Measurements from ENCODE around the gene RBBP5.

RBBP5 gene

DNA sequence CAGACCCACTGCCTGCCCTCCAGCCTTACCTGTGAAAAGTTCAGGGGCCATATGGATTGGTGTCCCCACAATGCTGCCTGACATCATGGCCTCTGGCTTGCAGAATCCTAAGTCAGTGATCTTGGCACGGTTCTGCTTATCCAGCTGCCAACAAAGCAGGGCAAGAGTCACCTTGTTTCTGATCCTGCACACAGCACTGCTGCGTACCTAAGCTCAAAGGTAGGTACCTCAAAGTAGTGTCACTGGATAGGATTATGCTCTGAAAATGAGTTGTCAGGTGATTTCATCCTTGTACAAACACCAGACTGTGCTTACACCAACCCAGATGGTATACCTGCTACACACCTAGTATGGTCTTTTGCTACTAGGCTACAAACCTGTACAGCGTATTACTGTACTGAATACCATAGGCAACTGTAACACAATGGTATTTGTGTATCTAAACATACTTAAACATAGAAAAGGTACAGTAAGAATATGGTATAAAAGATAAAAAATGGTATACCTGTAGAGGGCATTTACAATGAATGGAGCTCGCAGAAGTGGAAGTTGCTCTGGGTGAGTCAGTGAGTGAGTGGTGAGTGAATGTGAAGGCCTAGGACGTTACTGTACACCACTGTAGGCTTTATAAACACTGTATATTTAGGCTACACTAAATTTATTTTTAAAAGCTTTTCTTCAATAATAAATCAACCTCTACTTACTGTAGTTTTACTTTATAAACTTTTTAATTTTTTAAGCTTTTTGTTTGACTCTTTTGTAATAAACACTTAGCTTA is 29.1 kb upstream of the RBBP5 start:
- Histone ChIP-seq H3K27me3 (ENCODE audit: control insufficient read depth, low read length) (no peaks in the 10 kb centered on the region), H3K4me3 (ENCODE audit: low read length) (no peak overlapping the region)
- TF ChIP-seq EZH2phosphoT487 (IDR thresholded peaks at IDR 0.05; ENCODE audit: borderline replicate concordance, low read length) (no peak), CTCF (IDR thresholded peaks at IDR 0.05; ENCODE audit: low read depth, low read length, poor library complexity, severe bottlenecking) (no peak)

GRCh38 chr1:205147191-205147835 is 25.5 kb upstream of the RBBP5 start:
- H3K27me3 ChIP-seq (ENCODE audit: control insufficient read depth, low read length) = no peaks in the 10 kb centered on the region
- no peaks in the 10 kb centered on the region for H4K20me1 ChIP-seq (ENCODE audit: control insufficient read depth, insufficient read depth, low read depth, low read length)
- no peaks in the 10 kb centered on the region for H3K9me3 ChIP-seq (ENCODE audit: control insufficient read depth, insufficient read depth, low read length)
- no peak overlapping the region for H3K4me3 ChIP-seq (ENCODE audit: low read length)
- H3K27ac ChIP-seq (ENCODE audit: low read depth, low read length) = no peak overlapping the region
- H3F3A ChIP-seq (ENCODE audit: control insufficient read depth, insufficient read depth) = no peaks in the 10 kb centered on the region
- H3K4me1 ChIP-seq (ENCODE audit: control insufficient read depth, low read length) = no peaks in the 10 kb centered on the region
- H3K4me2 ChIP-seq (ENCODE audit: low read length) = no peak overlapping the region
- peaks cover 2% of the 10 kb centered on the region; the same call in 1 of the 2 replicates for H3K36me3 ChIP-seq (ENCODE audit: control insufficient read depth, low read length)
- H3K9me2 ChIP-seq (replicated peaks; ENCODE audit: control insufficient read depth, low read length) = no peaks in the 10 kb centered on the region
- no peaks in the 10 kb centered on the region for H3K79me2 ChIP-seq (ENCODE audit: control insufficient read depth, low read length)
- TF ChIP-seq CTCF (IDR thresholded peaks at IDR 0.05; ENCODE audit: low read depth, low read length, poor library complexity, severe bottlenecking) (no peak), EZH2phosphoT487 (IDR thresholded peaks at IDR 0.05; ENCODE audit: borderline replicate concordance, low read length) (no peak)

More for the DNA sequence above, 29.1 kb upstream of the RBBP5 start:
- H3F3A ChIP-seq (ENCODE audit: control insufficient read depth, insufficient read depth) = no peaks in the 10 kb centered on the region
- no peaks in the 10 kb centered on the region for H4K20me1 ChIP-seq (ENCODE audit: control insufficient read depth, insufficient read depth, low read depth, low read length)
- H3K9me2 ChIP-seq (replicated peaks; ENCODE audit: control insufficient read depth, low read length) = no peaks in the 10 kb centered on the region
- no peak overlapping the region for H3K4me2 ChIP-seq (ENCODE audit: low read length)
- no peaks in the 10 kb centered on the region for H3K4me1 ChIP-seq (ENCODE audit: control insufficient read depth, low read length)
- H3K79me2 ChIP-seq (ENCODE audit: control insufficient read depth, low read length) = no peaks in the 10 kb centered on the region
- peaks cover 8% of the 10 kb centered on the region for H3K36me3 ChIP-seq (ENCODE audit: control insufficient read depth, low read length)
- no peak overlapping the region for H3K27ac ChIP-seq (ENCODE audit: low read depth, low read length)
- H3K9me3 ChIP-seq (ENCODE audit: control insufficient read depth, insufficient read depth, low read length) = peaks cover 3% of the 10 kb centered on the region

- Histone ChIP-seq H3F3A (ENCODE audit: control insufficient read depth, insufficient read depth) (no peaks in the 10 kb centered on the region), H3K79me2 (ENCODE audit: control insufficient read depth, low read length) (no peaks in the 10 kb centered on the region), H4K20me1 (ENCODE audit: control insufficient read depth, insufficient read depth, low read depth, low read length) (no peaks in the 10 kb centered on the region), H3K4me3 (ENCODE audit: low read length) (no peak overlapping the region), H3K4me1 (ENCODE audit: control insufficient read depth, low read length) (peaks cover 8% of the 10 kb centered on the region), H3K27ac (ENCODE audit: low read depth, low read length) (no peak overlapping the region), H3K27me3 (ENCODE audit: control insufficient read depth, low read length) (no peaks in the 10 kb centered on the region), H3K9me2 (replicated peaks; ENCODE audit: control insufficient read depth, low read length) (no peaks in the 10 kb centered on the region), H3K9me3 (ENCODE audit: control insufficient read depth, insufficient read depth, low read length) (no peaks in the 10 kb centered on the region), H3K4me2 (ENCODE audit: low read length) (no peak overlapping the region), H3K36me3 (ENCODE audit: control insufficient read depth, low read length) (peaks cover 2% of the 10 kb centered on the region; the same call in 1 of the 2 replicates)
- no peak for TF ChIP-seq CTCF (IDR thresholded peaks at IDR 0.05; ENCODE audit: low read depth, low read length, poor library complexity, severe bottlenecking)
- TF ChIP-seq EZH2phosphoT487 (IDR thresholded peaks at IDR 0.05; ENCODE audit: borderline replicate concordance, low read length) = no peak
Observed at GRCh38 chr1:205144751-205145150, 23.0 kb upstream of the RBBP5 start.

All from DOHH2 (cell line).